Tibial nerve (tissue), 4 donors: ENCODE results near the gene IL17C. TPM values are rescaled to one million over a fixed set of nuclear protein-coding genes. Genes with fewer than 3 reads are reported as not detected.
"Not testable (repeated sequence)": the region's sequence is repeated elsewhere in the genome, so short reads cannot be mapped to it uniquely, and the experiment has no call there.

Experiments used
- DNase-seq, 2 donors: peaks; one replicate each; pipeline ENCODE4 v3.0.0-alpha.2; 2019; ENCODE audit warnings: low spot score in 2 of 2
- H3K27ac ChIP-seq, 4 donors: fragments of 200-600 bp; sonication (generic) in 3 of 4; one replicate each; pipeline ENCODE4 v1.5.1; 2017 to 2019; ENCODE audit warnings: mild to moderate bottlenecking in 1 of 4
- H3K27me3 ChIP-seq, 2 donors: fragments of 200-600 bp; sonication (generic) in 1 of 2; one replicate each; pipeline versions ENCODE4 v1.5.1 to v1.6.0; 2017 to 2019
- H3K36me3 ChIP-seq, 3 donors: fragments of 200-600 bp; sonication (generic); one replicate each; pipeline ENCODE4 v1.5.1; 2018 to 2019
- H3K4me1 ChIP-seq, 4 donors: fragments of 200-600 bp; sonication (generic) in 3 of 4; one replicate each; pipeline ENCODE4 v1.5.1; 2017 to 2019
- H3K4me3 ChIP-seq, 4 donors: fragments of 200-600 bp; sonication (generic) in 3 of 4; one replicate each; pipeline ENCODE4 v1.5.1; 2017 to 2019; ENCODE audit warnings: mild to moderate bottlenecking in 1 of 4, moderate library complexity in 1 of 4
- H3K9me3 ChIP-seq, 4 donors: fragments of 200-600 bp; sonication (generic) in 3 of 4; one replicate each; pipeline ENCODE4 v1.5.1; 2017 to 2019
- EP300 ChIP-seq, 2 donors: sonication (generic); formaldehyde crosslinking; IDR thresholded peaks; one replicate each; pipeline ENCODE4 v1.6.1; 2017; ENCODE audit warnings: antibody characterized with exemption in 2 of 2, mild to moderate bottlenecking in 1 of 2
- POLR2A ChIP-seq, 2 donors: fragments of 450-650 bp; IDR thresholded peaks; one replicate each; pipeline ENCODE4 v1.6.1; 2017; ENCODE audit warnings: antibody characterized with exemption in 2 of 2, mild to moderate bottlenecking in 2 of 2, moderate library complexity in 2 of 2
- WGBS, 2 donors: methylation state at CpG; one replicate each; pipeline ENCODE4 v1.1.5; 2018; 5-methylcytosine and 5-hydroxymethylcytosine counted together
- total RNA-seq, 4 donors: library from RNA; depleted of rRNA; stranded (reverse); fragments of >200 nt; gene quantifications; one replicate each; pipeline ENCODE4 v1.1.0, GENCODE V29; 2016
- TF ChIP-seq, protein P1 (sequence below), 5 experiments: fragments of 200-600 bp in 3 of 5; fragments of 450-650 bp in 2 of 5; sonication (generic) in 3 of 5; IDR thresholded peaks; one replicate each; pipeline ENCODE4 v1.5.1; 2016 to 2019; ENCODE audit warnings: antibody characterized with exemption in 5 of 5, mild to moderate bottlenecking in 3 of 5, moderate library complexity in 2 of 5

Gene IL17C
- total RNA-seq, 4 donors from 2014 or later: not detected

DNA sequence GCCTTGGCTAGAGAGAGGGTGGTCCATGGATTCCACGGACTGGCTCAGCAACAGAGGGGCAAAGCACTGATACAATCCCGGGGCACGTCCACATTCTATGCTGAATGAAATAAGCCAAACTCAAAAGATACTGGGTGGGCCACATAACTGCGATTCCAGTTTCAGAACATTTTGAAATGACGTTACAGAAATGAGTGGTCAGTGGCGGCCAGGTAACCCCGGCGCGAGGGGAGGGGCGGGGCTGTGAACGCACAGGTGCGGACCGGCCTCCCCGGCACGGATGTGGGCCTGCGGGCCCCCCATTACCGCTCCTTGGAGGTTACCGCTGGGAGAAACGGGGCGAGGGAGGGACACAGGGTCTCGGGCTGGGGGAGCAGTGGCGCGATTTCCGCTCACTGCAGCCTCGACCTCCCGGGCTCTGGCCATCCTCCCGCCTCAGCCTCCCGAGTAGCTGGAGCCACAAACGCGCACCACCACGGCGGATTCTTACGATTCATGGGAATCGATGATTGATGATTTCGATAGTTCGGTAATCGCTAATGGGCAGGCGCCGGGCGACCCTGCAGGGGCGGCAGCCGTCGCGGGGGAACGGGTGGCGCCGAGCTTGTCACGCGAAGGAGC is 24.0 kb downstream of the IL17C start:
- Histone ChIP-seq H3K36me3 (peaks cover 0 to 21% (median 0%) of the 10 kb centered on the region in 3 donors), H3K27ac (peak overlapping the region; percentile 75 to 94 (median 91)), H3K27me3 (no peaks in the 10 kb centered on the region), H3K4me1 (peaks cover 0 to 27% (median 10%) of the 10 kb centered on the region in 4 donors), H3K4me3 (peak overlapping the region; percentile 76 to 88 (median 82)), H3K9me3 (no peaks in the 10 kb centered on the region)
- DNase-seq: no peak
- 1 to 4% methylated on average over 24 to 41 of the region's 49 CpGs for WGBS, 2 donors
- TF ChIP-seq POLR2A (IDR thresholded peaks at IDR 0.05) (no peak), EP300 (IDR thresholded peaks at IDR 0.05) (no peak)
- TF ChIP-seq, protein P1, sequence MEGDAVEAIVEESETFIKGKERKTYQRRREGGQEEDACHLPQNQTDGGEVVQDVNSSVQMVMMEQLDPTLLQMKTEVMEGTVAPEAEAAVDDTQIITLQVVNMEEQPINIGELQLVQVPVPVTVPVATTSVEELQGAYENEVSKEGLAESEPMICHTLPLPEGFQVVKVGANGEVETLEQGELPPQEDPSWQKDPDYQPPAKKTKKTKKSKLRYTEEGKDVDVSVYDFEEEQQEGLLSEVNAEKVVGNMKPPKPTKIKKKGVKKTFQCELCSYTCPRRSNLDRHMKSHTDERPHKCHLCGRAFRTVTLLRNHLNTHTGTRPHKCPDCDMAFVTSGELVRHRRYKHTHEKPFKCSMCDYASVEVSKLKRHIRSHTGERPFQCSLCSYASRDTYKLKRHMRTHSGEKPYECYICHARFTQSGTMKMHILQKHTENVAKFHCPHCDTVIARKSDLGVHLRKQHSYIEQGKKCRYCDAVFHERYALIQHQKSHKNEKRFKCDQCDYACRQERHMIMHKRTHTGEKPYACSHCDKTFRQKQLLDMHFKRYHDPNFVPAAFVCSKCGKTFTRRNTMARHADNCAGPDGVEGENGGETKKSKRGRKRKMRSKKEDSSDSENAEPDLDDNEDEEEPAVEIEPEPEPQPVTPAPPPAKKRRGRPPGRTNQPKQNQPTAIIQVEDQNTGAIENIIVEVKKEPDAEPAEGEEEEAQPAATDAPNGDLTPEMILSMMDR (IDR thresholded peaks at IDR 0.05): no peak

DNA sequence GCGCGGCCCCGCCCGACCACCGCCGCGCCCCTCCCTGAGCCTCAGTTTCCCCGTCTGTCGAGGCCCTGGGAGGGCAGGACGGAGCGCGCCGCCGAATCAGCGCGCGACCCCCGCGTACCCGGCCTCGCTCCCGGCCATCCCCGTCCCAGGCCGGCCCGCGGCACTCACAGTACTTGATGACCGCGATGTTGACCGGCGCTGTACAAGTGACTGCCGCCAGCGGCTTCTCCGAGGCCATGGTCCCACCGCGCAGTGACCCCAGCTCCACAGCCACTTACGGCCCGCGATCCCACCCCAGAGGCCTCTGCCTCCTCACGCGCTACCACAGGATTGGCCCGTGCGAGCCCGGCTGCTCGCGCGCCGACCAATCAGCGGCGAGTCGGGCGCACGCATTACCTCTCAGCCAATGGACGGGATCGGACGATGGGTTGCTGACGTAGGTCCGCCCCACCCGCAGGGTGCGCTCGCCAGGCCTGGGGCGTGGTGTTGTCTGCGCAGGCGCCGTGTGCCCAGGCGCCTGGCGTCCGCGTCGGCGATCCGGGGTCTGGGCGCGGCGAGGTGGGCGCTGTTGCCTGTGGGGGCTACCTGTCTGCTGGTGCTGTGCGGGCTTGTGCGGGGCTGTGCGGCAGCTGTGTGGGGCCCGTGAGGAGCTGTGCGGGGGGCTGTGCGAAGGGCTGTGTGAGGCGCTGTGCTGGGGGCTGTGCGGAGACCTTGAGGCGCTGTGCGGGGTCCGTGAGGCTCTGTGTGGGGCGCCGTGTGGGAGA is 24.7 kb downstream of the IL17C start, which contains the start of gene MVD:
Gene MVD, minus strand, starts transcription at position 249 of the 764 bp plus-strand sequence. Its CDS starts 11 bp downstream, at position 238.
- peaks cover 0 to 18% (median 0%) of the 10 kb centered on the region in 3 donors for H3K36me3 ChIP-seq
- H3K9me3 ChIP-seq: no peaks in the 10 kb centered on the region
- no peaks in the 10 kb centered on the region for H3K27me3 ChIP-seq
- peak within 1 kb of the TSS; percentile 75 to 94 (median 91) for H3K27ac ChIP-seq
- WGBS, 2 donors: 0% methylated on average over 21 of the region's 88 CpGs
- peak; percentile 89 to 93 for DNase-seq
- peak within 1 kb of the TSS; percentile 76 to 88 (median 82) for H3K4me3 ChIP-seq
- peaks cover 0 to 27% (median 10%) of the 10 kb centered on the region in 4 donors for H3K4me1 ChIP-seq
- TF ChIP-seq EP300 (IDR thresholded peaks at IDR 0.05) (peak; percentile 84 to 94), POLR2A (IDR thresholded peaks at IDR 0.05) (peak; percentile 42 to 94)
- TF ChIP-seq, protein P1 (IDR thresholded peaks at IDR 0.05): peak in 2 of 5 experiments; percentile 44 to 55

DNA sequence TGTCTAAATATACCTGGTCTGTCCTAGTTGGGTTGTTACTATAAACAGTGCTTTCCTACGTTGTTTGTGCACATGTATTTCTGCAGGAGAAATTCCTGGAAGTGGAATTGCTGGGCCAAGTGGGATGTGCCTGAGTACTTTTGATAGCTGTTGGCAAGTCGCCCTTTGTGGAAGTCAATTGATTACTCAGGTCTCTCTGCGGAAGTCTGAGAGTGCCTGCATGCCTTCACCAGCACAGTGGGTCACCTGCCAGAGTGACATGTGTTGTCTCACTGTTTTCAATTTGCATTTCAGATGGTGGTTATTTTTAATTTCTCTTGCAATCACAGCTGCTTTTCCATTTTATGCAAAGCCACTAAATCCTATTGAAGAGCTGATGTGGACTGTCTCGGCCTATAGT is 26.8 kb downstream of the IL17C start:
- TF ChIP-seq POLR2A (IDR thresholded peaks at IDR 0.05) (no peak), EP300 (IDR thresholded peaks at IDR 0.05) (peak in 1 of 2 donors; percentile 19)
- TF ChIP-seq, protein P1 (IDR thresholded peaks at IDR 0.05): no peak
- WGBS, 2 donors: 68 to 72% methylated on average over 4 of the region's 4 CpGs
- Histone ChIP-seq H3K9me3 (no peaks in the 10 kb centered on the region), H3K4me3 (no peak overlapping the region), H3K27me3 (no peaks in the 10 kb centered on the region), H3K4me1 (peaks cover 0 to 27% (median 10%) of the 10 kb centered on the region in 4 donors), H3K27ac (no peak overlapping the region), H3K36me3 (peaks cover 0 to 13% (median 0%) of the 10 kb centered on the region in 3 donors)
- DNase-seq: no peak

DNA sequence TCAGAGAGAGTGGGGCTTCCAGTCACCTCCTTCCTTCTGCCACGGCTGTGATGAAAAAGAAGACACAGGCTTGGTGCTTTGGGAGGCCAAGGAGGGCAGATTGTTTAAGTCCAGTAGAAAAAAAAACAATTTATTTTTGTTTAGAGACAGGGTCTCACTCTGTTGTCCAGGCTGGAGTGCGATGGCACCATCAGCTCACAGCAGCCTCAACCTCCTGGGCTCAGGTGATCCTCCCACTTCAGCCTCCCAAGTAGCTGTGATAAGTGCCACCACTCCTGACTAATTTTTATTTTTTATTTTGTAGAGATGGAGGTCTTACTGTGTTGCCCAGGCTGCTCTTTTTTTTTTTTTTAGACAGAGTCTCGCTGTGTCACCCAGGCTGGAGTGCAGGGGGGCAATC is 27.2 kb downstream of the IL17C start:
- TF ChIP-seq POLR2A (IDR thresholded peaks at IDR 0.05) (no peak), EP300 (IDR thresholded peaks at IDR 0.05) (no peak)
- TF ChIP-seq, protein P1 (IDR thresholded peaks at IDR 0.05): no peak
- Histone ChIP-seq H3K9me3 (no peaks in the 10 kb centered on the region), H3K4me3 (no peak overlapping the region), H3K27ac (no peak overlapping the region), H3K36me3 (peaks cover 0 to 13% (median 0%) of the 10 kb centered on the region in 3 donors), H3K27me3 (no peaks in the 10 kb centered on the region), H3K4me1 (peaks cover 0 to 27% (median 10%) of the 10 kb centered on the region in 4 donors)
- no peak for DNase-seq
- WGBS, 2 donors: 82 to 92% methylated on average over 3 of the region's 3 CpGs

DNA sequence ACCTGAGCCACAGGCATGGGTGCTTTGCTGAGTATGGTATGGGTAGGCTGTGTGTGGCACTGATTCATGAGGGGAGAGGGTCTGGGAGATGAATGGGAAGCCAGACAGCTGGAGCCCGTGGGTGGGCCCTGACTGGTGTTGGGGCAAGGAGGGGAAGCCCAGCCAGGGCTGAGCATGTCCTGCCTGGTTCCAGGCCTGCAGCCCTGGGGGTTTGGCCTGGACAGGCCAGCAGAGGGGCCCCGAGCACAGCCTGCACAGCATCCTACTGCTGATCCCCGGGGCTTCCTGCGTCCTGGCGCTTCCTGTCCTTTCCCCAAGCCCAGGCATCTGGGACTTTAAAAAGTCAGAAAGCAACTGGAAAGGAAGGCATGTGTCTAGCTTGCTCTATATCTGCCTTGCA is 29.1 kb downstream of the IL17C start:
- WGBS, 2 donors: 47 to 54% methylated on average over 5 of the region's 5 CpGs

GRCh38 chr16:88669493-88669892 is 31.1 kb downstream of the IL17C start:
- H3K4me1 ChIP-seq, H3K27me3 ChIP-seq, H3K9me3 ChIP-seq, DNase-seq, H3K4me3 ChIP-seq, H3K27ac ChIP-seq: not testable (repeated sequence)
- WGBS, 2 donors: 89 to 97% methylated on average over 8 of the region's 8 CpGs
- H3K36me3 ChIP-seq: peaks cover 0 to 41% (median 0%) of the 10 kb centered on the region in 3 donors

More for the DNA sequence above, 29.1 kb downstream of the IL17C start:
- no peak for DNase-seq
- TF ChIP-seq POLR2A (IDR thresholded peaks at IDR 0.05) (no peak), EP300 (IDR thresholded peaks at IDR 0.05) (no peak)
- TF ChIP-seq, protein P1 (IDR thresholded peaks at IDR 0.05): no peak
- H3K27me3 ChIP-seq: no peaks in the 10 kb centered on the region
- no peaks in the 10 kb centered on the region for H3K9me3 ChIP-seq
- peaks cover 0 to 13% (median 4%) of the 10 kb centered on the region in 4 donors for H3K4me1 ChIP-seq
- no peak overlapping the region for H3K4me3 ChIP-seq
- H3K27ac ChIP-seq: no peak overlapping the region
- peaks cover 0 to 23% (median 0%) of the 10 kb centered on the region in 3 donors for H3K36me3 ChIP-seq
